C4-2B (cell line): ENCODE results near the gene KLK13.

Source experiments
- ZFX ChIP-seq: fragments of 450-650 bp; IDR thresholded peaks from 2 replicates; pipeline ENCODE4 v1.6.1; 2017
- TF ChIP-seq, protein P1 (sequence below): fragments of 450-650 bp; conservative IDR thresholded peaks from 2 replicates; pipeline ENCODE4 v1.5.1; 2017; ENCODE audit warnings: mild to moderate bottlenecking

DNA sequence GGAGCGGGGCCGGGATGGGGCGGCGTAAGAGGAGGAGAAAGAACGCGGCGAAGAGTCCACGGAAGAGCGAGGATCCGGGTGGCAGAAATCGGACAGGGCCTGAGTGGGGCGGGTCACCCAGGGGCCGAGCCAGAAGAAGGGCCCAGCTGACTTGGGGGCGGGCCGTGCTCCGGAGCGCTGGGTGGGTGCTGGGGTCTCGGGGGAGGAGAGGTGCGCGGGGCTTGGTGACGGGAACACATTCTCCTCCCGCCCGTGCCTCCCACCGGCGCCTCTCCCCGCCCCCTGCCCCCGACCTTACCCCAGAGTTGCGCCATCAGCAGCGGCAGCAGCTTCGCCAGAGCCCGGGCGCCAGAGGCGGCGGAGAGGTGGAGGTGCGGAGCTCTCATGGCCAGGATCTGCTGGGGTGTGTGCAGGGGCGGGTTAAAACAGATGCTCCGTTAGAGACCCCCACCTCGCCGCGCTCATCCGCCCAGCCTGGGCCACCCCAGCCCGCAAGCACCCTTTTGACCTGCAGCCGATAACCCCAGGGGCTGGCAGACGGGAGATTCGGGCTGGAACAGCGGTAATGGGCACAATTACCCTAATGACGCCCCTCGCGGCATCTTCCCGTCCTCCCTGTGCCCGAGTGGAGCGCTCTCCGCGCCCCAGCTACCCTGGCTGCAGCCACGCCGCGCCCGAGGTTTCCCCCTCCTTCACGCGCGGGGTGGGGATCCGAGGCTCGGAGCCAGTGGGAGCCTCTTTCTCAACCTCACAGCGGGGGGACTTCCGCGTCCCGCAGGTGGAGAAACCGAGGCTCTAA lies 45.9 kb downstream of the KLK13 start:
- TF ChIP-seq, protein P1, sequence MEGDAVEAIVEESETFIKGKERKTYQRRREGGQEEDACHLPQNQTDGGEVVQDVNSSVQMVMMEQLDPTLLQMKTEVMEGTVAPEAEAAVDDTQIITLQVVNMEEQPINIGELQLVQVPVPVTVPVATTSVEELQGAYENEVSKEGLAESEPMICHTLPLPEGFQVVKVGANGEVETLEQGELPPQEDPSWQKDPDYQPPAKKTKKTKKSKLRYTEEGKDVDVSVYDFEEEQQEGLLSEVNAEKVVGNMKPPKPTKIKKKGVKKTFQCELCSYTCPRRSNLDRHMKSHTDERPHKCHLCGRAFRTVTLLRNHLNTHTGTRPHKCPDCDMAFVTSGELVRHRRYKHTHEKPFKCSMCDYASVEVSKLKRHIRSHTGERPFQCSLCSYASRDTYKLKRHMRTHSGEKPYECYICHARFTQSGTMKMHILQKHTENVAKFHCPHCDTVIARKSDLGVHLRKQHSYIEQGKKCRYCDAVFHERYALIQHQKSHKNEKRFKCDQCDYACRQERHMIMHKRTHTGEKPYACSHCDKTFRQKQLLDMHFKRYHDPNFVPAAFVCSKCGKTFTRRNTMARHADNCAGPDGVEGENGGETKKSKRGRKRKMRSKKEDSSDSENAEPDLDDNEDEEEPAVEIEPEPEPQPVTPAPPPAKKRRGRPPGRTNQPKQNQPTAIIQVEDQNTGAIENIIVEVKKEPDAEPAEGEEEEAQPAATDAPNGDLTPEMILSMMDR, result no peak
- no peak for TF ChIP-seq ZFX
